NAMALWA (cell line): ENCODE measurements around the gene TLX2.
A peak's percentile ranks its signal among the peaks of the same experiment; 100 is the strongest.
"Not testable (repeated sequence)": the region's sequence is repeated elsewhere in the genome, so short reads cannot be mapped to it uniquely, and the experiment has no call there.

Source experiments
- DNase-seq: peaks from one replicate; pipeline ENCODE4 v3.0.0-alpha.2; 2015; ENCODE audit warnings: low spot score

Gene TLX2

DNA sequence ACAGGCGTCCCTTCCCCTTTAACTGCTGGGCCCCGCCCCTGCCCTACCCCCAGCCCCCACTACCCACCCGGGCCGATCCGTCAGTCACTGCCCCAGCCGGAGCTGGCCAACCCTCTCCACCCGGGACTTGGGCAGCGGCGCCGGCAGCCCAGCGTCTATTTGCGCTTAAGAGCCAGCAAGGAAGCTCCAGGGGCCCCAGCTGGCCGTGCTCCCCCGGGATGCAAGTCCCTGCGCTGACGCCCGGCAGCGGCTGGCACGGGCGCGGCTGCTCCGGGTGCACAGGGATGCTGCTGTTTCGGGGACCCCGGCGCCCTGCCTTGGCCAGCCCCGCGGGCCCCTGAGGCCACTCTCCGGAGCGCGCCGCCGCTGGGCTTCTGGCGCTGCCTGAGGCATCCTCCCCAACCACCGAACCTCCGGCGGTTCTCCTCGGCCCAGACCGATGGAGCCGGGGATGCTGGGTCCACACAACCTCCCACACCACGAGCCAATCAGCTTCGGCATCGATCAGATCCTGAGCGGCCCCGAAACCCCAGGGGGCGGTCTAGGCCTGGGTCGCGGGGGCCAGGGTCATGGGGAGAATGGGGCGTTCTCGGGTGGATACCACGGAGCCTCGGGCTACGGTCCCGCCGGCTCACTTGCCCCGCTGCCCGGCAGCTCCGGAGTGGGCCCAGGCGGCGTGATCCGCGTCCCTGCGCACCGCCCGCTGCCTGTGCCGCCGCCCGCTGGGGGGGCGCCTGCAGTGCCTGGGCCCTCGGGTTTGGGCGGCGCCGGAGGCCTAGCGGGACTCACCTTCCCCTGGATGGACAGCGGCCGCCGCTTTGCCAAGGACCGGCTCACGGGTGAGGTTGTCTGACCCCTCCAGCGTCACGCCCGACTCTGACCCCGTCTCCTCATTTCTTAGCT lies at the start of gene TLX2:
Gene TLX2 (plus strand): TSS at position 83 of the 903 bp plus-strand sequence. CDS start 357 bp downstream, at position 440.
- DNase-seq = no peak

DNA sequence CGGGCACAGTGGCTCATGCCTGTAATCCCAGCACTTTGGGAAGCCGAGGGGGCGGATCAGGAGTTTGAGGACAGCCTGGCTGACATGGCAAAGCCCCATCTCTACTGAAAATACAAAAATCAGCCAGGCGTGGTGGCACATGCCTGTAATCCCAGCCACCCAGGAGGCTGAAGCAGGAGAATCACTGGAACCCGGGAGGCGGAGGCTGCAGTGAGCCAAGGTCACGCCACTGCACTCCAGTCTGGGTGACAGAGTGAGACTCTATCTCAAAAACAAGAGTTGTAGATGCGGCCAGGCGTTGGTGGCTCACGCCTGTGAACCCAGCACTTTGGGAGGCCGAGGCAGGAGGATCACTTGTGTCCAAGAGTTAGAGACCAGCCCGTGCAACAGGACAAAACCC lies 43.5 kb upstream of the TLX2 start:
- not testable (repeated sequence) for DNase-seq

- DNase-seq = no peak
Observed at GRCh38 chr2:74471332-74472065, 42.8 kb upstream of the TLX2 start.

- DNase-seq = peak; percentile 97
Observed at GRCh38 chr2:74472086-74472944, 41.9 kb upstream of the TLX2 start, which contains the start of gene MRPL53. Gene MRPL53 (minus strand): TSS chr2:74472680. CDS start chr2:74472660, 20 bp downstream.

GRCh38 chr2:74472945-74473258 lies 41.3 kb upstream of the TLX2 start:
- no peak for DNase-seq

DNA sequence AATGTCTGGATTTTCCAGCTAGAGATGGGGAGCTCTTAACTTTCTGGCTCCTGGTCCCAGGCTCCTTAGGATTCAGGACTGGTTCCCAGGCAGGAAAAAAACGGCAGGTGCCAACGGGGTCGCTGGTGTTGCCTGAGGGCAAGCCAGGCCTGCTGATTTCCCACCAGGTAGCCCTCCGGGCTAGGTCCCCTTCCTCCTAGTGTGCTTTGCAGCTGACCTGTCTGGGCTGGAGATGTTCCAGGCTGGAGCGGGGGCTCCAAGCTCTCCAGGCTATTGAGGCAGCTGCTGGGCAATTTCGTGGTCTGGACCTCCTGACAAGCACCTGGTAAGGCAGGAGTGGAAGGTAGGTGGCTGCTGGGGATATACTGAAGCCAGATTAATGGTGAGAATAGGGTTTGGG lies 39.8 kb upstream of the TLX2 start:
- DNase-seq = no peak

DNA sequence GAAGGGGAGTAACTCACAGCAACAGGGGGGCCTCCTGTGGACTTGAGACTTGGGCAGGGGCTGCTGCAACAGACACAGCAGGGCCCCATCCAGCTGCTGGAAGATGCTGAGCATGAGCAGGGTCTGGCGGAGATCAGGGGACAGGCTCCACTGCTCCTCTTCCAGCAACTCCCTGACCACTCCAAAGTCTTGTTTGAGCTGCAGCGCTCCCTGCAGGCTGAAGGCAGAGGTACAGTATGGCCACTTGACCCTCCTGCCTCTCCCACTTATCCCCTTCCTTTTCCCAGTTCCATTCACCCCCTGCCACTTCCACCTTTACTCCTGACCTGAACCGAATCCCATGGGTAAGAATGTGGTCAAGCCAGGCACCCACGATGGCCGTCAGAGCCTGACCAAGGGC lies 39.4 kb upstream of the TLX2 start:
- no peak for DNase-seq

DNA sequence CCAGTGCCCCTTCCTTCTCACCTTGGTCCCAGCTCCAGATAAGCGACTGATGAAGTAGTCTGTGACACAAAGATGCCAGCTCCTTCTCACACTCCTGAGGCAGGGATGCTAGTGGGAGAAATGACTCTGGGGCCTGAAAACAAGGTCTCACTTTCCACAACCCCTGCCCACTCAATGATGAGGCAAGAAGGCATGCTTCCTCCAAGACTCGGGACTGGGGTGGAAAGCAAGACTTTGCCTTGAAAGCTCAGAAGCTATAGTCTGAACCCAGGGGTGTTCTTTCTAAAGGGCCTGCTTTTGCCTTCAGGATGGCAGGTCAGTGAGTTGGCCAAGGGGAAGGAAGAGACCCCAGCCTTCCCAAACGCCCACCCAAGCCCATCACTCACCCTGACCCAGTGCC lies 32.8 kb upstream of the TLX2 start:
- no peak for DNase-seq

DNA sequence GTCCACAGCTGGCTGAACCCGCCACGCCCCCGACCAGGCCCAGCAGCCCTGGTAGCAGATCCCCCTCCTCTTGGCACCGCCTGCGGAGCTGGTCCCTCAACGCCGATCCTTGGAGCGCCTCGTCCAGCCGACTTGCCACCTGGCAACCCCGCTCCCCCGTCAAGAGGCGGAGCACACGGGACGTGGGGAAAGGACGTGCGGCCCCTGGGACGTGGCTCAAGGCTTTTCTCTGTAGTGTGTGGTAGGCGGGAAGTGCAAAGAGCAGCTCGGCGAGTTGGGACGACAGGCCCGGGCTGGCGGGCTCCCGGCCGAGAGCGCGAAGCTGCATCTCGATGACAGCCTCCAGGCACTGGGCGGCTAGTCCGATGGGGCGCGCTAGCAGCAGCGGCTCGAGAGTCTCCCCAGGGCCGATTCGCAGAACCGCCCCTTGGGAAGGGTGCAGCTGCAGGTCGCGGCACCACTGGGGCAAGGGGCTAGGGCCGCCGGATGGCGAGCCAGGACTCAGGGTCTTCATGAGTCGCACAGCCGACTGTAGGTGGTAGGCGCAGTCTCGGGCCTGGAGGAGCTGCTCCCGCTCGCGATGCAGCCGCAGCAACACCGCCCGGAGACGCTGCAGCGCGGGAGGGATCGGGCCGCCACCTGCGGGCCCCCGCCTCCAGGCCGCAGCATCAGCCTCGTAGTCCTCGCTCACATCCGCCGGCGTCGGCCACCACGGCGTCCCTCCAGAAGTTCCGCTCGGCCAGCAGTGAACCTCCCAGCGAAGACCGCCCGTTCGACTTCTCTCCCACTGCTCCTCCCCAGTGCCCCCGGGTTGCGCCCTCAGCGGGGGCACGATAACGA lies 32.1 kb upstream of the TLX2 start:
- peak; percentile 65 for DNase-seq

DNA sequence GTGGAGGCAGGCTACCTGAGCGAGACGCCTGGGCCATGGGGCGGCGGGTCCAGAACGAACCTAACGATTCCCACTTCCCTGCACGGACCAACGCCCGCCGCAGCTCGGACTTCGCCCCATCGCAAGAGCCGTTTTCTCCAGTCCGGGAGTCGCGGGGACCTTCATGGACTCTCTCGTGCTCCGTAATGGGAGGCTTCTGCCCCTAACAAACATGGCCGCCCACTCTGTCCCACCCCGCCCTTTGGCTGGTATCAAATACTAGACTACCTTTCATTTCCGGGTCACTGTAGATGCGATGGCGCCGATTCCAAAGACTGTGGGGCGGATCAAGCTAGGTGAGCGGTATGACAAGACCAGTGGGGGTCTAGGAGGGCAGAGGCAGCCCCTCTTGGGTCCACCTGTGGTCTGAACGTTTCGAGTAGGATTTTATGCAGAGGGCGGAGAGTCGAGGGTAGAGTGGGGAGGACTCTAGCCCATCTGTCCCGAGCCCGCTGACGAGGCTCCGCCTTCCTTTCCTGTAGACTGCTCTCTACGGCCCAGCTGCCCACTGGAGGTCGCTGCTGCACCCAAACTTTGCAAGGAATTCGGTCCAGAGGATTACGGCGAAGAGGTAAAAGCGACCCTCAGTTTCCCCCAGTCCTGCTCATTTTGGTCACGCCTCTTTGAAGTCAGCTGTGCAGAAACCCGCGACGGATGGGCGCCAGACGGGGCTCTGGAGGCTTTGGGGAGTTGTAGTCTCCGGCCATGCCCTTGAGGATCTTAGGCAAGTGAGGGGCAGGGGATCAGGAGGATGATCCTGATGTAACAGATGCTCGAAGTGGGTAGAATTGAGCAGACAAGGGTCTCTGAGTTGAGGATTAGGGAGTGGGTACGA lies 31.2 kb upstream of the TLX2 start, which contains the start of the genes CCDC142 and TTC31:
Gene CCDC142 (minus strand): TSS at position 198 of the 874 bp plus-strand sequence. CDS start 161 bp downstream, at position 37.
Gene TTC31 (plus strand): TSS at position 281 of the 874 bp plus-strand sequence. CDS start 15 bp downstream, at position 296.
- DNase-seq = peak; percentile 95

DNA sequence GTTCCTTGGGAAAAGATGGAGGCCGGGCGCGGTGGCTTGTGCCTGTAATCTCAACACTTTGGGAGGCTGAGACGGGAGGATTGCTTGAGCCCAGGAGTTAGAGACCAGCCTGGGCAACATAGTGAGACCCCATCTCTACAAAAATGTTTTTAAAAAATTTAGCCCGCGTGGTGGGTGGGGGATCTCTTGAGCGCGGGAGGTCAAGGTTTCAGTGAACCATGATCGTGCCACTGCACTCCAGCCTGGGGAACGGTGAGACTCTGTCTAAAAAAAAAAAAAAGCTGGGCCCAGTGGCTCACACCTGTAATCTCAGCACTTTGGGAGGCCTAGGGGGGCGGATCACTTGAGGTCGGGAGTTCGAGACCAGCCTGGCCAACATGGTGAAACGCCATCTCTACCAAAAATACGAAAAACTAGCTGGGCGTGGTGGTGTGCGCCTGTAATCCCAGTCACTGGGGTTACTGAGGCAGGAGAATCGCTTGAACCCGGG lies 30.5 kb upstream of the TLX2 start:
- DNase-seq = not testable (repeated sequence)

- DNase-seq = no peak
Observed at GRCh38 chr2:74486141-74486540, 28.1 kb upstream of the TLX2 start.

DNA sequence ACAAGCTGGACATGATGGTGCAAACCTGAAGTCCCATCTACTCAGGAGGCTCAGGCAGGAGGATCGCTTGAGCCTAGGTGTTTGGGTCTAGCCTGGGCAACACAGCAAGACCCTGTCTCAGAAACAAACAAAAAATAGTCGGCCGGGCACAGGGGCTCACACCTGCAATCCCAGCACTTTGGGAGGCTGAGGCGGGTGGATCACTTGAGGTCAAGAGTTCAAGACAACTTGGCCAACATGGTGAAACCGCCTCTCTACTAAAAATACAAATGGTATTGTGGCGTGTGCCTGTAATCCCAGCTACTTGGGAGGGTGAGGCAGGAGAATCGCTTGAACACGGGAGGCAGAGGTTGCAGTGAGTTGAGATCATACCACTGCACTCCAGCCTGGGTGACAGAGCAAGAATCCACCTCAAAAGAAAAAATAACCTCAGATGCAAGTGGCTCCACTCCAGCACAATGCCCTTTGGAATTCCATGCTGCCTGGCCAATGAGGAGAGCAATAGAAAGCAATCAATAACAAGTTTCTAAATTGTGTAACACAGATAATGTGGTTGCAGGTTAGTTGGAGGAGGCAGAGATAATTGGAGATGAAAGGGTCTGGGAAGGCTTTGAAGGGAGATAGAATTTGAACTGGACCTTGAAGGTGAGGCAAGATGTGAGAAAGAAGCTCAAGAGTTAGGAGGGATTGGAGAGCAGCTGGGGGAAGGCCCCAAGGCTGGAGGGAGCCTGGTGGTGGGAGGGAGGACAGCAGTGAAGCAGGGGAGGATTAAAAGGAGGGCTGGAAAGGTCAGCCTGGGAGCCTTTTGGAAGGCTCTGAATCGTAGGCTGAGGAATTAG lies 25.4 kb upstream of the TLX2 start:
- DNase-seq = no peak

DNA sequence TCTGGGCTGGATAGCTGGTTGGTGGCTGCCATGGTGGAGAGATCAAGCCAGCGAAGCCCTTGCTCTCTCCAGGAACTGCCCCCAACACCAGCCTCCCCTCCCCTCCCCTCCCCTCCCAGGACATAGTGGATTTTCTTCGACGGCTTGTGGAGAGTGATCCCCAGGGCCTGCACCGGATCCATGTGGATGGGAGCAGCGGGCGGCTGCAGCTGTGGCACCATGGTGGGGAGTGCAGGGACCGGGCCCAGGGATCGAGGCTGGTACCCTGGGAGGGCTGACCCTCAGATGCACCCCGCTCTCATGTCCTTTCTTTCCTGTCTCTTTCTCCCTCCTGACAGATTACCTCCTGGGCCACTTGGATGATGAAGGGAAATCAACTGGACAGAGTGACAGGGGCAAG lies 24.3 kb upstream of the TLX2 start:
- no peak for DNase-seq

DNA sequence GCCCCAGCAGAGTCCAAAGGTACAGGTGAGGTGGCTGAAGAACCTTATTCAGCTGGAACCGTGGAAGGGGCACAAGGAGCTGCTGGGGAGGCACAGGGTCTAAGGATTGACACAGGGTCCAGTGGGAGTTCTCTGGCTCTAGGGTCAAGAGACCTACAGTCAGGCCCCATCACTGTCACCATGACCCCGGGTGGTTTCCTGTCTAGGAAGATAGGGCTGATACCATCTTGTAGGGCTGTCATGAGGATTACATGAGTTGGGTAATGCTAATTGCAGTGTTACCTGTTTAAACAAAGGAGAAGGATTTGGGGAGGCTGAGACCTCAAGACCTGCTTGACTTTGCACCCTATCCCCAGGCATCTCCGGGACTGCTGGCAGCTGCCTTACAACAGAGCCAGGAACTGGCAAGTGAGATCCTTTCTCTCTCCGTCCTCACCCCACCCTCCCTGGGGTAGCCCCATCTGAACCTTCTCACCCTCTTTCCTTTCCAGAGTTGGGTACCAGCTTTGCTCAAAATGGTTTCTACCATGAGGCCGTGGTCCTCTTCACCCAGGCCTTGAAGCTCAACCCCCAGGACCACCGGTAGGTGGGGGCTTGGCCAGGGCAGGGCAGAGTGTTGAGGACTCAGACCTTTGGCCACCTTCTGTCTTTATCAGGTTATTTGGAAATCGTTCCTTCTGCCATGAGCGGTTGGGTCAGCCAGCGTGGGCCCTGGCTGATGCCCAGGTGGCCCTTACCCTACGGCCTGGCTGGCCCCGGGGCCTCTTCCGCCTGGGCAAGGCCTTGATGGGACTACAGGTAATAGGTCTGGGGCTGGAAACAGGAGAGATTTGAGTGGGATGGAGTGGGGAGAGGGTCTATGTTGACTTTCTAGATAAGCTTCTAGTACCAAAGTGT lies 22.4 kb upstream of the TLX2 start:
- no peak for DNase-seq

GRCh38 chr2:74493546-74493945 lies 20.7 kb upstream of the TLX2 start:
- no peak for DNase-seq

GRCh38 chr2:74495440-74495839 lies 18.8 kb upstream of the TLX2 start:
- no peak for DNase-seq
